ENCODE data around the gene UXS1. TPM values are rescaled to one million over a fixed set of nuclear protein-coding genes. Genes with fewer than 3 reads are reported as not detected.

The UXS1 gene
- total and polyA plus RNA-seq, 3 experiments from 2014 or later, result 47.2 to 76.1 (median 51.6) TPM

DNA sequence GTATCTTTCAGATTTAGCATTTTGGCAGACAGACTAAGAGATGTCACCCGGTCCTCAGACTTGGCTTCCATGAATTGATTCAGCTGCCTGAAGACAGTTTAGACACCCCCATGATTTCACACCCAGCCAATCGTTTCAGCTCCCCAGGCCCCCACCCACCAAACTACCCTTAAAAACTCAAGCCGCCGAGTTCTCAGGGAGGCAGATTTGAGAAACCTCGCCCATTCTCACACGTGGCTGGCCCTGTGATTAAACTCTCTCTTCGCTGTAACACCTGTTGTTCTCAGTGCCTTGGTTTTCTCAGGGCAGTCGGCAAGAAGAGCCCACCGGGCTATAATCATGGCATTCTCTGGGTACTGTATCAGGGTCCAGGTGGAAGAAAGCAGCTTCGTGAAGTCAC, 35.2 kb downstream of the UXS1 start:
- H3K27ac Mint-ChIP-seq, result peak overlapping the region; percentile 90 to 100 (median 98)
- Histone ChIP-seq H3K36me3 (ENCODE audit: insufficient read depth, low read length) (peaks cover 18% of the 10 kb centered on the region), H3K4me1 (ENCODE audit: insufficient read depth, low read length) (peaks cover 80% of the 10 kb centered on the region), H3K4me3 (ENCODE audit: low read length) (peak overlapping the region; percentile 75), H3K27me3 (ENCODE audit: insufficient read depth, low read length, poor library complexity, severe bottlenecking) (no peaks in the 10 kb centered on the region), H3K27ac (ENCODE audit: low read depth, low read length) (peak overlapping the region; percentile 66), H3K9me3 (ENCODE audit: low read length) (peaks cover 8% of the 10 kb centered on the region)
- no peaks in the 10 kb centered on the region for H3K27me3 Mint-ChIP-seq
- ChIA-PET CTCF (interaction anchor here (1.3 to 3.6 kb wide), 5 partner anchors 10 to 54 kb away, joined by 3 to 21 read pairs (median 5); no protein-coding TSS in a partner anchor), POLR2A (interaction anchor here (0.9 to 2.3 kb wide), 2 partner anchors 11 to 17 kb away, joined by 4 to 13 read pairs; no protein-coding TSS in a partner anchor)
- H3K4me3 Mint-ChIP-seq, result peak overlapping the region; percentile 87 to 94 (median 93)
- peaks cover 5 to 14% (median 13%) of the 10 kb centered on the region in 5 donors for H3K9me3 Mint-ChIP-seq
- peak; percentile 12 to 62 (median 48) for DNase-seq
- H3K4me1 Mint-ChIP-seq, result peaks cover 74 to 96% (median 93%) of the 10 kb centered on the region in 3 donors
- peaks cover 23 to 59% (median 29%) of the 10 kb centered on the region in 3 donors for H3K36me3 Mint-ChIP-seq

DNA sequence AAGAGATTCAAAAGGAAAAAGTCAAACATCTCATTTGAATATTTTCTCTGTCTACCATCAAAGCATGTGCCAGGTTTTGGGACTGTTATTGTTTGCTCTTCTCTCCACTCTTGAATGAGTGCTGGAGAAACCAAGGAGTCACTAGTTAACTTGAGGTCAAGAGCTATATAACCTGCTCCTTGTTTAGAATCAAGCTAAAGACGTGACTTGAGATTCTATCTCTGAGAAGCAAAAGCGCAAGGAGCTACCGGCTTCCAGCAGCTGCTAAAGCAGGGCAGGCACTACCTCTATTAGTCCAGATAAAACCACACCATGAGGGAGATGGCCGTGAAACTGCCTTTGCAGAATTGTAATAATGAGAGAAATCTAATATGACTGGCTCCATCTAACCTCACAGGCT, 36.0 kb downstream of the UXS1 start:
- Histone ChIP-seq H3K27ac (ENCODE audit: low read depth, low read length) (no peak overlapping the region), H3K4me1 (ENCODE audit: insufficient read depth, low read length) (peaks cover 73% of the 10 kb centered on the region), H3K36me3 (ENCODE audit: insufficient read depth, low read length) (peaks cover 23% of the 10 kb centered on the region), H3K9me3 (ENCODE audit: low read length) (peaks cover 12% of the 10 kb centered on the region), H3K4me3 (ENCODE audit: low read length) (peak overlapping the region; percentile 75), H3K27me3 (ENCODE audit: insufficient read depth, low read length, poor library complexity, severe bottlenecking) (no peaks in the 10 kb centered on the region)
- peak overlapping the region; percentile 72 to 93 (median 93) for H3K4me3 Mint-ChIP-seq
- H3K36me3 Mint-ChIP-seq, result peaks cover 28 to 62% (median 36%) of the 10 kb centered on the region in 3 donors
- ChIA-PET CTCF (interaction anchor here (1.3 to 3.6 kb wide), 4 partner anchors 9 to 53 kb away, joined by 3 to 17 read pairs (median 4); no protein-coding TSS in a partner anchor), POLR2A (no interaction called here)
- no peaks in the 10 kb centered on the region for H3K27me3 Mint-ChIP-seq
- H3K9me3 Mint-ChIP-seq, result peaks cover 10 to 21% (median 20%) of the 10 kb centered on the region in 5 donors
- H3K27ac Mint-ChIP-seq, result peak overlapping the region; percentile 85 to 100 (median 97)
- no peak for DNase-seq
- H3K4me1 Mint-ChIP-seq, result peaks cover 72 to 95% (median 89%) of the 10 kb centered on the region in 3 donors

DNA sequence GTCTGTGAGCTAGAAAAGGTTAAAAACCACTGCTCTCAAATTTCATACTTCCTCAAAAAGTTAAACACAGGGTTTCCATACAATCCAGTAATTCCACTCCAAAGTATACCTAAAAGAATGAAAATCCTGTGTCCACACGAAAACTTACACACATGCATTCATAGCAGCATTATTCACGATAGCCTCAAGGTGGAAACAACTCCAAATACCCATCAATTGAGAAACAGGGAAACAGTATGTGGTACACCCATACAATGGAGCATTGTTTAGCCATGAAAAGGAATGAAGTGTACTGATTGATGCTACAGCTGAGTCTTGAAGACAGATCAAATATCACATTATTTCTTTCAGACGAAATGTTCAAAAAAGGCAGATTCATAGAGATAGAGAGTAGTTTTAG, 36.7 kb downstream of the UXS1 start:
- Mint-ChIP-seq H3K4me1 (peaks cover 73 to 95% (median 88%) of the 10 kb centered on the region in 3 donors), H3K9me3 (peaks cover 17 to 27% (median 24%) of the 10 kb centered on the region in 5 donors), H3K4me3 (peak overlapping the region; percentile 2 to 93 (median 91)), H3K27ac (peak overlapping the region; percentile 1 to 100 (median 97)), H3K27me3 (no peaks in the 10 kb centered on the region), H3K36me3 (peaks cover 28 to 62% (median 42%) of the 10 kb centered on the region in 3 donors)
- Histone ChIP-seq H3K27me3 (ENCODE audit: insufficient read depth, low read length, poor library complexity, severe bottlenecking) (no peaks in the 10 kb centered on the region), H3K4me3 (ENCODE audit: low read length) (peak overlapping the region; percentile 75), H3K4me1 (ENCODE audit: insufficient read depth, low read length) (peaks cover 66% of the 10 kb centered on the region), H3K36me3 (ENCODE audit: insufficient read depth, low read length) (peaks cover 26% of the 10 kb centered on the region), H3K9me3 (ENCODE audit: low read length) (peaks cover 12% of the 10 kb centered on the region), H3K27ac (ENCODE audit: low read depth, low read length) (no peak overlapping the region)
- ChIA-PET POLR2A (no interaction called here), CTCF (interaction anchor here (1.3 to 1.5 kb wide), 3 partner anchors 10 to 36 kb away, joined by 3 to 4 read pairs (median 3); no protein-coding TSS in a partner anchor)
- DNase-seq, result no peak

DNA sequence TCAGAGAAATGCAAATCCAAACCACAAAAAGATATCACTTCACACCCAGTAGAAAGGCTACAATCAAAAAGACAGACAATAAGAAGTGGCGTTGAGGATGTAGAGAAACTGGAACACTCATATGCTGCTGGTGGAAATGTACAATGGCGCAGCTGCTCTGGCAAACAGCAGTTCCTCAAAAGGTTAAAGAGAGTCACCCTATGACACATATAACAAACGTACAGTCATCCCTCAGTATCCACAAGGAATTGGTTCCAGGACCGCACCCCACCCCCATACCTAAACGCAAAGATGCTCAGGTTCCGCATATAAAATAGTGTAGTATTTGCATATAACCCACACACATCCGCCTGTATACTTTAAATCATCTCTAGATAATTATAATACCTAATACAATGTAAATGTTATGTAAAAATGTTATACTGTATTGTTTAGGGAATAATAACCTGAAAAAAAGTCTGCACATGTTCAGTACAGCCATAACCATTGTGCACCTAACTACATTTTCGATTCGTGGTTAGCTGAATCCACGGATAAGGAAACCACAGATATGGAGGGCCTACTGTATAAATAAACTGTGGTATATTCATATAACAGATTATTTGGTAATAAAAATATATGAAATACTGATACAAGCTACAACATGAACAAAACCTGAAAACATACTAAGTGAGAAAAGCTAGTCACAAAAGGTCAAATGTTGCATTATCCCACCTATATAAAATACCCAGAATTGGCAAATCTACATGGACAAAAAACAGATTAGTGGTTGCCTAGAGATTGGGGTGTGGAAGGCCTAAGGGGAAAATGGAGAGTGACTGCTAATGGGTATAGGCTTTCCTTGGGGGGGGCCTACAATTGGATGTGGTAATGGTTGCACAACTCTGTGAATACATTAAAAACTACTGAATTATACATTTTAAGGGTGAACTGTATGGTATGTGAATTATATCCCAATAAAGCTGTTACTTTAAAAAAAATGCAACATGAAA, 37.5 kb downstream of the UXS1 start:
- Mint-ChIP-seq H3K4me1 (peaks cover 71 to 89% (median 86%) of the 10 kb centered on the region in 3 donors), H3K27me3 (no peaks in the 10 kb centered on the region), H3K4me3 (peak overlapping the region in 5 of 7 donors; percentile 14 to 51 (median 18)), H3K27ac (peak overlapping the region in 7 of 8 donors; percentile 26 to 93 (median 80)), H3K36me3 (peaks cover 30 to 69% (median 48%) of the 10 kb centered on the region in 3 donors), H3K9me3 (peaks cover 17 to 27% (median 24%) of the 10 kb centered on the region in 5 donors)
- CTCF ChIA-PET, result interaction anchor here (1.3 to 1.4 kb wide), 3 partner anchors 11 to 26 kb away, joined by 3 read pairs; no protein-coding TSS in a partner anchor
- Histone ChIP-seq H3K4me3 (ENCODE audit: low read length) (no peak overlapping the region), H3K36me3 (ENCODE audit: insufficient read depth, low read length) (peaks cover 26% of the 10 kb centered on the region), H3K27me3 (ENCODE audit: insufficient read depth, low read length, poor library complexity, severe bottlenecking) (no peaks in the 10 kb centered on the region), H3K27ac (ENCODE audit: low read depth, low read length) (no peak overlapping the region), H3K9me3 (ENCODE audit: low read length) (peaks cover 12% of the 10 kb centered on the region), H3K4me1 (ENCODE audit: insufficient read depth, low read length) (peaks cover 58% of the 10 kb centered on the region)
- DNase-seq, result no peak
- POLR2A ChIA-PET, result interaction anchor here (0.6 kb wide), 1 partner anchor 10 kb away, joined by 3 read pairs; no protein-coding TSS in a partner anchor

DNA sequence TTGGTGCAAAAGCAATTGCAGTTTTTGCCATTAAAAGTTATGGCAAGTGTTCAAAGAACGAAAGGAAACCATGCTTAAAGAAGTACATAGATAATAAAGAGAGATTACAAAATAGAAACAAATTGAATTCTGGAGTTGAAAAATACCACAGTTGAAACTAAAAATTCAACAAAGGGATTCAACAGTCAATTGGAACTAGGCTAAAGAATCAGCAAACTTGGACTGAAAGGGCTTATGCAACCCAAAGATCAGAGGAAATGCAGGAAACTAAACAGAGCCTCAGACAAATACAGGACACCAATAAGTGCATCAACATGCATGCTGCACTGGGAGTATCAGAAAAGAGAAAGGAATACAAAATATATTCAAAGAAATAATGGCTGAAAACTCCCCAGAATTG, 40.3 kb downstream of the UXS1 start:
- Histone ChIP-seq H3K36me3 (ENCODE audit: insufficient read depth, low read length) (peaks cover 36% of the 10 kb centered on the region), H3K4me1 (ENCODE audit: insufficient read depth, low read length) (peaks cover 37% of the 10 kb centered on the region)
- POLR2A ChIA-PET, result no interaction called here

DNA sequence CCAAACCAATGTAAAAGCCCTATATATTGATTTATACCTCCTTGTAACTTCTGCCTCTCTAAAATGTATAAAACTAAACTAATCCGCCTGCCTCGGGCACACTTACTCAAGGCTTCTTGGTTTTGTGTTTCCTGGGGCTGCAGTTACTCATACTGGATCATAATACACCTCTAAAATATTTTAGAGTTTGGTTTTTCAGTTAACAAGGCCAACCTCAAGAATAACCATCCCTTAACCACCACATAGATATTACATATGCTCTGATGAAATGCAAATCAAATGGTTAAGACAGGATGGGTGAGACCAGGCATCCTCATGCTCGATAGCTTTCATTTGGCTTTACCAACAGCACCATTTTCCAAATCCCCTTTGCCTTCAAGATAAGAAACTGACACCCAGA, 46.4 kb downstream of the UXS1 start:
- Mint-ChIP-seq H3K27ac (peak overlapping the region; percentile 29 to 96 (median 82)), H3K27me3 (no peaks in the 10 kb centered on the region), H3K4me3 (peak overlapping the region in 5 of 7 donors; percentile 13 to 64 (median 41)), H3K9me3 (peaks cover 0 to 2% (median 0%) of the 10 kb centered on the region in 5 donors), H3K4me1 (peaks cover 59 to 84% (median 79%) of the 10 kb centered on the region in 3 donors), H3K36me3 (peaks cover 27 to 80% (median 32%) of the 10 kb centered on the region in 3 donors)
- Histone ChIP-seq H3K4me3 (ENCODE audit: low read length) (no peak overlapping the region), H3K27me3 (ENCODE audit: insufficient read depth, low read length, poor library complexity, severe bottlenecking) (no peaks in the 10 kb centered on the region), H3K36me3 (ENCODE audit: insufficient read depth, low read length) (peaks cover 17% of the 10 kb centered on the region), H3K27ac (ENCODE audit: low read depth, low read length) (no peak overlapping the region), H3K9me3 (ENCODE audit: low read length) (no peaks in the 10 kb centered on the region), H3K4me1 (ENCODE audit: insufficient read depth, low read length) (peaks cover 20% of the 10 kb centered on the region)
- DNase-seq, result no peak
- POLR2A ChIA-PET, result interaction anchor here (1.8 kb wide), 1 partner anchor 12 kb away, joined by 13 read pairs; no protein-coding TSS in a partner anchor
- CTCF ChIA-PET, result interaction anchor here (1.0 kb wide), 1 partner anchor 12 kb away, joined by 3 read pairs; no protein-coding TSS in a partner anchor

More for the DNA sequence above, 40.3 kb downstream of the UXS1 start:
- Mint-ChIP-seq H3K4me1 (peaks cover 56 to 84% (median 80%) of the 10 kb centered on the region in 3 donors), H3K9me3 (peaks cover 17 to 27% (median 24%) of the 10 kb centered on the region in 5 donors), H3K27me3 (no peaks in the 10 kb centered on the region), H3K36me3 (peaks cover 35 to 87% (median 61%) of the 10 kb centered on the region in 3 donors), H3K4me3 (no peak overlapping the region), H3K27ac (peak overlapping the region in 3 of 8 donors; percentile 9 to 70 (median 15))
- no peak for DNase-seq
- H3K9me3 ChIP-seq (ENCODE audit: low read length), result peaks cover 12% of the 10 kb centered on the region
- no peaks in the 10 kb centered on the region for H3K27me3 ChIP-seq (ENCODE audit: insufficient read depth, low read length, poor library complexity, severe bottlenecking)
- no peak overlapping the region for H3K4me3 ChIP-seq (ENCODE audit: low read length)
- no peak overlapping the region for H3K27ac ChIP-seq (ENCODE audit: low read depth, low read length)
- CTCF ChIA-PET, result no interaction called here

DNA sequence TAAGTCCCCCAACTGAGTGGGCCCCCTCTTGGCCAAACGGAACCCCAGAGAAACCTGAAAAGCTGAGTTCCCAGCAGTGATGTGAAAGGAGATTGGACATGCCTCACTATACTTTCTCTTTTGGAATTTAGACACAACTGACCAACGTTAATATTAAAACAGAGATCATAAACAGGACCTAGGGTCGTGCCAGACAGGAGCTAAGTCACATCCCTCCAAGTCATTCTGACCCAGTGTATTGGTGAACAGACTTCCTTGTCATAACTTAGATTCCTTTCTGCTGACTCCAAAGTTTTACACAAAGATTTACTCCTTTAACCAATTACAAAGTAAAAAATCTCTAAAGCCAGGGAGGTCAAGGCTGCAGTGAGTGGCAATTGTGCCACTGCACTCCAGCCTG, 46.9 kb downstream of the UXS1 start:
- peak overlapping the region; percentile 29 to 96 (median 82) for H3K27ac Mint-ChIP-seq
- no peaks in the 10 kb centered on the region for H3K27me3 Mint-ChIP-seq
- H3K4me3 Mint-ChIP-seq, result peak overlapping the region in 3 of 7 donors; percentile 41 to 52 (median 50)
- Histone ChIP-seq H3K4me1 (ENCODE audit: insufficient read depth, low read length) (peaks cover 20% of the 10 kb centered on the region), H3K9me3 (ENCODE audit: low read length) (no peaks in the 10 kb centered on the region), H3K27me3 (ENCODE audit: insufficient read depth, low read length, poor library complexity, severe bottlenecking) (no peaks in the 10 kb centered on the region), H3K4me3 (ENCODE audit: low read length) (no peak overlapping the region), H3K27ac (ENCODE audit: low read depth, low read length) (no peak overlapping the region), H3K36me3 (ENCODE audit: insufficient read depth, low read length) (peaks cover 21% of the 10 kb centered on the region)
- DNase-seq, result no peak
- peaks cover 29 to 83% (median 34%) of the 10 kb centered on the region in 3 donors for H3K36me3 Mint-ChIP-seq
- ChIA-PET CTCF (interaction anchor here (0.9 to 1.0 kb wide), 2 partner anchors 13 kb away, joined by 3 read pairs; no protein-coding TSS in a partner anchor), POLR2A (interaction anchor here (1.8 kb wide), 1 partner anchor 13 kb away, joined by 13 read pairs; no protein-coding TSS in a partner anchor)
- H3K9me3 Mint-ChIP-seq, result no peaks in the 10 kb centered on the region
- peaks cover 63 to 87% (median 82%) of the 10 kb centered on the region in 3 donors for H3K4me1 Mint-ChIP-seq
